C4-2B (cell line): ENCODE data around the gene LY86.

Experiments
- H3K27ac ChIP-seq: fragments of 450-650 bp; 2 replicates; pipeline ENCODE4 v1.5.1; 2017
- CTCF ChIP-seq: fragments of 450-650 bp; conservative IDR thresholded peaks from 2 replicates; pipeline ENCODE4 v1.5.1; 2017; ENCODE audit warnings: mild to moderate bottlenecking
- ZFX ChIP-seq: fragments of 450-650 bp; IDR thresholded peaks from 2 replicates; pipeline ENCODE4 v1.6.1; 2017

LY86 gene

GRCh38 chr6:6688283-6688682, 99.8 kb downstream of the LY86 start:
- TF ChIP-seq ZFX (no peak), CTCF (no peak)
- H3K27ac ChIP-seq = no peak overlapping the region; the same call in 1 of the 2 replicates

GRCh38 chr6:6688951-6689350, 100.4 kb downstream of the LY86 start:
- TF ChIP-seq CTCF = no peak
- no peak for TF ChIP-seq ZFX
- H3K27ac ChIP-seq = peak overlapping the region; percentile 81; the same call in 1 of the 2 replicates

- peak overlapping the region; percentile 81 for H3K27ac ChIP-seq
Observed at GRCh38 chr6:6689400-6690143, 101.1 kb downstream of the LY86 start.

GRCh38 chr6:6690144-6690483, 101.6 kb downstream of the LY86 start:
- H3K27ac ChIP-seq = peak overlapping the region; percentile 81
- TF ChIP-seq ZFX = no peak
- no peak for TF ChIP-seq CTCF

More at GRCh38 chr6:6689400-6690143, 101.1 kb downstream of the LY86 start:
- TF ChIP-seq ZFX (no peak), CTCF (no peak)

- no peak overlapping the region for H3K27ac ChIP-seq
- TF ChIP-seq ZFX (no peak), CTCF (no peak; the same call in 1 of the 2 replicates)
Observed at GRCh38 chr6:6694368-6694780, 105.9 kb downstream of the LY86 start.

GRCh38 chr6:6694825-6695624, 106.5 kb downstream of the LY86 start:
- H3K27ac ChIP-seq = no peak overlapping the region
- TF ChIP-seq CTCF (no peak), ZFX (no peak)

GRCh38 chr6:6695625-6696276, 107.2 kb downstream of the LY86 start:
- H3K27ac ChIP-seq = no peak overlapping the region
- TF ChIP-seq CTCF (no peak), ZFX (no peak)
